AG04450 (cell line): Measurements from ENCODE around the gene ATP5F1D. TPM values are rescaled to one million over a fixed set of nuclear protein-coding genes. Genes with fewer than 3 reads are reported as not detected.
"Not testable (repeated sequence)": the region's sequence is repeated elsewhere in the genome, so short reads cannot be mapped to it uniquely, and the experiment has no call there.

Experiments
- CTCF ChIA-PET: fragments of 300-600, 350-600 bp; formaldehyde crosslinking; extraction: SDS; loops from one replicate; lab custom pipeline; 2022; ENCODE audit warnings: antibody characterized with exemption, inconsistent platforms; lab: Charles Lee
- POLR2A ChIA-PET: fragments of 350-600 bp; formaldehyde crosslinking; extraction: SDS; loops from one replicate; lab custom pipeline; 2021; ENCODE audit warnings: antibody characterized with exemption, inconsistent platforms; lab: Yijun Ruan, JAX
- DNase-seq: peaks from one replicate; pipeline ENCODE4 v3.0.0-alpha.2; 2011; ENCODE audit warnings: low read depth, low spot score
- H3K27ac ChIP-seq: one replicate; pipeline ENCODE4 v1.5.1; 2012; ENCODE audit warnings: low read depth, low read length, control low read depth
- H3K27me3 ChIP-seq: one replicate; pipeline ENCODE4 v1.6.0; 2012; ENCODE audit warnings: low read length; ENCODE audit not compliant: control insufficient read depth, insufficient read depth
- H3K4me3 ChIP-seq: 2 replicates; pipeline ENCODE4 v1.5.1; 2011; ENCODE audit warnings: mild to moderate bottlenecking, low read depth, low read length, control low read depth
- H3K9me3 ChIP-seq: 2 replicates; pipeline ENCODE4 v1.5.1; 2012; ENCODE audit warnings: low read length; ENCODE audit not compliant: control insufficient read depth, insufficient read depth
- CTCF ChIP-seq: IDR thresholded peaks from 2 replicates; pipeline ENCODE4 v1.5.1; 2011; ENCODE audit warnings: low read depth, low read length, control low read depth, inconsistent platforms
- polyA plus RNA-seq: library from polyadenylated mRNA; depleted of rRNA; stranded (reverse); fragments of >200 nt; gene quantifications from 2 replicates; pipeline ENCODE4 v1.2.3, GENCODE V29; 2011

Gene ATP5F1D
- polyA plus RNA-seq, 1 experiment: 36.4 TPM

GRCh38 chr19:1206150-1206863 lies 35.2 kb upstream of the ATP5F1D start:
- H3K9me3 ChIP-seq: no peaks in the 10 kb centered on the region; the same call in 1 of the 2 replicates
- DNase-seq: no peak
- TF ChIP-seq CTCF: no peak
- ChIA-PET CTCF (no interaction called here), POLR2A (interaction anchor here (0.8 kb wide), 1 partner anchor 327 kb away, joined by 3 read pairs; no protein-coding TSS in a partner anchor)
- peak overlapping the region; percentile 76 for H3K4me3 ChIP-seq
- no peaks in the 10 kb centered on the region for H3K27me3 ChIP-seq
- peak overlapping the region; percentile 57 for H3K27ac ChIP-seq

GRCh38 chr19:1206864-1207450 lies 34.6 kb upstream of the ATP5F1D start:
- ChIA-PET CTCF (no interaction called here), POLR2A (interaction anchor here (0.8 kb wide), 1 partner anchor 328 kb away, joined by 3 read pairs; no protein-coding TSS in a partner anchor)

DNA sequence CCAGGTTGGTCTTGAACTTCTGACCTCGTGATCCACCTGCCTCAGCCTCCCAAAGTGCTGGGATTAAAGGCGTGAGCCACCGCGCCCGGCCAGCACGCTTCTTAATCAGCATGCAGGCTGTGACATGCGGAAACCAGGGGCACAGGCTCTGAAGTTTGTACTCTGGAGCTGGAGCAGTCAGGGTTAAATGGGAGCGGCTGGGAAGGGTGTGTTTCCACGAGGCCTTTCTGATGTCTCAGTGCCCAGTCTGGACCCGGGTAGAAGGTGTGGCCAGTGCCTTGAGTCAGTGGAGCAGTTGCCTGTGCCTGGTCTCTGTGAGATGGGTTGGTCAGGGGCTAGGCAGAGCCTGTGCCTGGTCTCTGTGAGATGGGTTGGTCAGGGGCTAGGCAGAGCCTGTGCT lies 32.7 kb upstream of the ATP5F1D start:
- DNase-seq, H3K27me3 ChIP-seq, CTCF ChIA-PET, H3K9me3 ChIP-seq, H3K27ac ChIP-seq, H3K4me3 ChIP-seq: not testable (repeated sequence)
- POLR2A ChIA-PET: interaction anchor here (0.7 kb wide), 2 partner anchors 14 to 245 kb away, joined by 4 to 5 read pairs; no protein-coding TSS in a partner anchor

More at GRCh38 chr19:1206864-1207450, 34.6 kb upstream of the ATP5F1D start:
- H3K27me3 ChIP-seq: no peaks in the 10 kb centered on the region
- H3K9me3 ChIP-seq: no peaks in the 10 kb centered on the region; the same call in 1 of the 2 replicates
- DNase-seq: no peak
- TF ChIP-seq CTCF: no peak; the same call in 1 of the 2 replicates
- H3K27ac ChIP-seq: peak overlapping the region; percentile 57
- H3K4me3 ChIP-seq: peak overlapping the region; percentile 76

GRCh38 chr19:1210227-1210538 lies 31.4 kb upstream of the ATP5F1D start:
- H3K27ac ChIP-seq: no peak overlapping the region
- H3K9me3 ChIP-seq: no peaks in the 10 kb centered on the region; the same call in 1 of the 2 replicates
- ChIA-PET CTCF (no interaction called here), POLR2A (interaction anchor here (0.5 kb wide), 1 partner anchor 30 kb away, joined by 6 read pairs; no protein-coding TSS in a partner anchor)
- no peak overlapping the region for H3K4me3 ChIP-seq
- H3K27me3 ChIP-seq: no peaks in the 10 kb centered on the region
- DNase-seq: no peak
- no peak for TF ChIP-seq CTCF

GRCh38 chr19:1211494-1212234 lies 29.9 kb upstream of the ATP5F1D start:
- no peak overlapping the region for H3K27ac ChIP-seq
- no peaks in the 10 kb centered on the region for H3K27me3 ChIP-seq
- no peak for TF ChIP-seq CTCF
- H3K4me3 ChIP-seq: no peak overlapping the region
- DNase-seq: no peak
- CTCF ChIA-PET: interaction anchor here (0.8 to 1.4 kb wide), 2 partner anchors 17 to 33 kb away, joined by 3 to 4 read pairs; no protein-coding TSS in a partner anchor
- no peaks in the 10 kb centered on the region; the same call in 1 of the 2 replicates for H3K9me3 ChIP-seq
- POLR2A ChIA-PET: no interaction called here
